ENCODE results near the gene KCNG2. TPM values are rescaled to one million over a fixed set of nuclear protein-coding genes. Genes with fewer than 3 reads are reported as not detected.

The KCNG2 gene
- total RNA-seq, 1 donor from 2014 or later: not detected

- Mint-ChIP-seq H3K9me3 (ENCODE audit: unreplicated experiment) (peaks cover 6% of the 10 kb centered on the region), H3K4me3 (ENCODE audit: unreplicated experiment) (no peak overlapping the region), H3K36me3 (ENCODE audit: unreplicated experiment) (peaks cover 45% of the 10 kb centered on the region), H3K27ac (ENCODE audit: unreplicated experiment) (no peak overlapping the region), H3K4me1 (ENCODE audit: unreplicated experiment) (no peaks in the 10 kb centered on the region), H3K27me3 (ENCODE audit: unreplicated experiment) (no peaks in the 10 kb centered on the region)
- TF ChIP-seq CTCF (IDR thresholded peaks at IDR 0.05): no peak
- DNase-seq (ENCODE audit: extremely low spot score, unreplicated experiment): no peak
Measured at GRCh38 chr18:79906706-79907105, 109.0 kb downstream of the KCNG2 start.

GRCh38 chr18:79910563-79911343 lies 113.0 kb downstream of the KCNG2 start:
- Mint-ChIP-seq H3K4me1 (ENCODE audit: unreplicated experiment) (peaks cover 3% of the 10 kb centered on the region), H3K27ac (ENCODE audit: unreplicated experiment) (no peak overlapping the region), H3K27me3 (ENCODE audit: unreplicated experiment) (no peaks in the 10 kb centered on the region), H3K9me3 (ENCODE audit: unreplicated experiment) (peaks cover 4% of the 10 kb centered on the region), H3K36me3 (ENCODE audit: unreplicated experiment) (peaks cover 39% of the 10 kb centered on the region), H3K4me3 (ENCODE audit: unreplicated experiment) (no peak overlapping the region)
- peak; percentile 65 for DNase-seq (ENCODE audit: extremely low spot score, unreplicated experiment)
- no peak for TF ChIP-seq CTCF (IDR thresholded peaks at IDR 0.05)

GRCh38 chr18:79911344-79912270 lies 113.9 kb downstream of the KCNG2 start:
- H3K36me3 Mint-ChIP-seq (ENCODE audit: unreplicated experiment): peaks cover 41% of the 10 kb centered on the region
- H3K27me3 Mint-ChIP-seq (ENCODE audit: unreplicated experiment): no peaks in the 10 kb centered on the region
- DNase-seq (ENCODE audit: extremely low spot score, unreplicated experiment): peak; percentile 82
- peaks cover 3% of the 10 kb centered on the region for H3K4me1 Mint-ChIP-seq (ENCODE audit: unreplicated experiment)
- TF ChIP-seq CTCF (IDR thresholded peaks at IDR 0.05): no peak
- H3K9me3 Mint-ChIP-seq (ENCODE audit: unreplicated experiment): peaks cover 4% of the 10 kb centered on the region
- no peak overlapping the region for H3K4me3 Mint-ChIP-seq (ENCODE audit: unreplicated experiment)
- no peak overlapping the region for H3K27ac Mint-ChIP-seq (ENCODE audit: unreplicated experiment)

GRCh38 chr18:79912409-79912991 lies 114.8 kb downstream of the KCNG2 start:
- peaks cover 46% of the 10 kb centered on the region for H3K36me3 Mint-ChIP-seq (ENCODE audit: unreplicated experiment)
- no peak overlapping the region for H3K27ac Mint-ChIP-seq (ENCODE audit: unreplicated experiment)
- peaks cover 4% of the 10 kb centered on the region for H3K9me3 Mint-ChIP-seq (ENCODE audit: unreplicated experiment)
- H3K4me3 Mint-ChIP-seq (ENCODE audit: unreplicated experiment): no peak overlapping the region
- DNase-seq (ENCODE audit: extremely low spot score, unreplicated experiment): peak; percentile 80
- no peak for TF ChIP-seq CTCF (IDR thresholded peaks at IDR 0.05)
- no peaks in the 10 kb centered on the region for H3K27me3 Mint-ChIP-seq (ENCODE audit: unreplicated experiment)
- H3K4me1 Mint-ChIP-seq (ENCODE audit: unreplicated experiment): peaks cover 3% of the 10 kb centered on the region
